GM12874 (cell line): ENCODE data around the gene IGFBP6.

Source experiments
- TF ChIP-seq, protein P1 (sequence below): IDR thresholded peaks from 2 replicates; pipeline ENCODE4 v1.5.1; 2011; ENCODE audit warnings: low read depth, mild to moderate bottlenecking, control low read depth, low read length, moderate library complexity; ENCODE audit not compliant: insufficient read depth

The IGFBP6 gene, protein sequence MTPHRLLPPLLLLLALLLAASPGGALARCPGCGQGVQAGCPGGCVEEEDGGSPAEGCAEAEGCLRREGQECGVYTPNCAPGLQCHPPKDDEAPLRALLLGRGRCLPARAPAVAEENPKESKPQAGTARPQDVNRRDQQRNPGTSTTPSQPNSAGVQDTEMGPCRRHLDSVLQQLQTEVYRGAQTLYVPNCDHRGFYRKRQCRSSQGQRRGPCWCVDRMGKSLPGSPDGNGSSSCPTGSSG

DNA sequence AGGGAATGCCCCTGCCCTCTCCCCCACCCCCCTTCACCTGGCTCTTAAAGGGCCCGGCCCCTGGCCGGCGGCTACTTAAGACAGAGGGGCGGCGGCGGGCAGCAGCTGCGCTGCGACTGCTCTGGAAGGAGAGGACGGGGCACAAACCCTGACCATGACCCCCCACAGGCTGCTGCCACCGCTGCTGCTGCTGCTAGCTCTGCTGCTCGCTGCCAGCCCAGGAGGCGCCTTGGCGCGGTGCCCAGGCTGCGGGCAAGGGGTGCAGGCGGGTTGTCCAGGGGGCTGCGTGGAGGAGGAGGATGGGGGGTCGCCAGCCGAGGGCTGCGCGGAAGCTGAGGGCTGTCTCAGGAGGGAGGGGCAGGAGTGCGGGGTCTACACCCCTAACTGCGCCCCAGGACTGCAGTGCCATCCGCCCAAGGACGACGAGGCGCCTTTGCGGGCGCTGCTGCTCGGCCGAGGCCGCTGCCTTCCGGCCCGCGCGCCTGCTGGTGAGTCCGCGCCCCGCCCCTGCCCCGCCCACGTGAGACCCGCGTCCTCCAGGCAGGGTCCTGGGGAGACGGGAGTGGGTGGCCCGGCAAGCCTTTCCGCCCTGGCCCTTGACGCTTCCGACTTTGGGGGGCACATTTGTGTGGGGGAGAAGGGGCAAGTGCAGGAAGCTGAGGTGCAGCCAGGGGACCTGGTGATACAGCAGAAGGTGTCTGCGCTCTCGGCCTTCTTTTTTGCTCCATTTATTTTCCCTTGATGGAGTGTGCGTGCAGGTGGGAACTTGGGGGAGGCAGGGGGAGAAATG is at the start of gene IGFBP6:
Gene IGFBP6 (plus strand): TSS at position 104 of the 790 bp plus-strand sequence. CDS start 51 bp downstream, at position 155.
- TF ChIP-seq, protein P1, sequence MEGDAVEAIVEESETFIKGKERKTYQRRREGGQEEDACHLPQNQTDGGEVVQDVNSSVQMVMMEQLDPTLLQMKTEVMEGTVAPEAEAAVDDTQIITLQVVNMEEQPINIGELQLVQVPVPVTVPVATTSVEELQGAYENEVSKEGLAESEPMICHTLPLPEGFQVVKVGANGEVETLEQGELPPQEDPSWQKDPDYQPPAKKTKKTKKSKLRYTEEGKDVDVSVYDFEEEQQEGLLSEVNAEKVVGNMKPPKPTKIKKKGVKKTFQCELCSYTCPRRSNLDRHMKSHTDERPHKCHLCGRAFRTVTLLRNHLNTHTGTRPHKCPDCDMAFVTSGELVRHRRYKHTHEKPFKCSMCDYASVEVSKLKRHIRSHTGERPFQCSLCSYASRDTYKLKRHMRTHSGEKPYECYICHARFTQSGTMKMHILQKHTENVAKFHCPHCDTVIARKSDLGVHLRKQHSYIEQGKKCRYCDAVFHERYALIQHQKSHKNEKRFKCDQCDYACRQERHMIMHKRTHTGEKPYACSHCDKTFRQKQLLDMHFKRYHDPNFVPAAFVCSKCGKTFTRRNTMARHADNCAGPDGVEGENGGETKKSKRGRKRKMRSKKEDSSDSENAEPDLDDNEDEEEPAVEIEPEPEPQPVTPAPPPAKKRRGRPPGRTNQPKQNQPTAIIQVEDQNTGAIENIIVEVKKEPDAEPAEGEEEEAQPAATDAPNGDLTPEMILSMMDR, result no peak

DNA sequence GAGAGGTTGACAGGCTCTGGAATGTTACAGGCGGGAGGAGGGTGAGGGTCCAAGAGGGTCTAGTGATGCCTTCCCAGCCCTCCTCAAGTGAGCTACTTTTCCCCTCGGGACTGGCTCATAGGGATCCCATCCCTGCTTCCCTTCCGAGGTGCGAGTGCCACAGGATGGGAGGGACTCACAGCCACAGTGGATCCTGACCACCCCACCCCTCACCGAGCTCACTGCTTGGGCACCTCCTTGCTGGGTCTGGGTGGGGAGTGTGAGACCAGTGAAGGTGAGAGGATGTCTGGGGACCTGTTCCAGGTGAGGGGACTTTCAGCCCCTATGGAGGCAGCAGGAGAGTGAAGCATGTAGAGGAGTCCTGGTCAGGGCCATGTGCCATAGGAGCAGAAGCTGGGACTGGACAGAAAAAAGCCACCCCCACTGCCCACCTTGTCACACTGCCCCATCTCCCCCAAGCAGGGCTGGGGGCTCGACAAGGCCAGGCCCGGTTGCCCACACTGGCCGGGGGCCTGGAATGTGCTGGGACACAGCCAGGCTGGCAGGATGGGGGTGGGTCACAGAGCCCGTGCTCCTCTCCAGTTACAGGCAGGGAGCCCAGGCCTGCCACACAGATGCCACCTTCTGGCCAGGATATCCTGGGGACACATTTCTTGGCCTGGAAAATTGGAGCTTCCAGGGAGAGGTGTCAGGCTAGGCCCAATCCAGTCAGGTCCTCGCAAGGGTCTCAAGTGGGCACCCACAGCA is 49.3 kb upstream of the IGFBP6 start:
- TF ChIP-seq, protein P1, result no peak

DNA sequence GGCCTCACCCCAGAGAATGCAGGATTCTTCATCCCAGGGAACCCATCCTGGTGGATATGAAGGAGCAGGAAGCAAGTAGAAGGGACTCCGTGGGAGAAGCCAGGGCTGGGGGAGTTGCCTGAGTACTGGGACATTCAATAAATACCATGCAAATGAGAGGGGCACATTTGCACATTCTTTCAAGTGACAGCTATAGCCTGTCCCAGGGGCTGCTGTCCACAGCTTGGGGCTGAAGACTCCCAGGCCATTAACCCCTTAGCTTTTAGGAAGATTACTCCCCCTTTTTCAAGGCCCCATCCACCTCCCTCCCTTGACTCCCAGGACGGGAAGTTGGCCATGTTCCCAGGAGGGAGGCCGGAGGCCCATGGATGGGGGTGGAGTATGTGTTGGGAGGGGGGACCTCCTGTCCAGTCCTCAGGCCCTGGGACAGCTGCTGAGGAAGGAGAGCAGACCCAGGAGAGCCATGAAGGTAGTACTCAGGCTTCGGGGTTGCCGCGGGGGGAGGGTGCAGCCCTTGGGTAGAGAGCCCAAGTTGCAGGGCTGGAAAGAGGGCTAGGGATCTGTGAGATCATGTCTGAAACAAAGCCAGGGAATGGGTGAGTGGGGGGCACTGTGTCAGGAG is 48.6 kb upstream of the IGFBP6 start:
- TF ChIP-seq, protein P1, result no peak

DNA sequence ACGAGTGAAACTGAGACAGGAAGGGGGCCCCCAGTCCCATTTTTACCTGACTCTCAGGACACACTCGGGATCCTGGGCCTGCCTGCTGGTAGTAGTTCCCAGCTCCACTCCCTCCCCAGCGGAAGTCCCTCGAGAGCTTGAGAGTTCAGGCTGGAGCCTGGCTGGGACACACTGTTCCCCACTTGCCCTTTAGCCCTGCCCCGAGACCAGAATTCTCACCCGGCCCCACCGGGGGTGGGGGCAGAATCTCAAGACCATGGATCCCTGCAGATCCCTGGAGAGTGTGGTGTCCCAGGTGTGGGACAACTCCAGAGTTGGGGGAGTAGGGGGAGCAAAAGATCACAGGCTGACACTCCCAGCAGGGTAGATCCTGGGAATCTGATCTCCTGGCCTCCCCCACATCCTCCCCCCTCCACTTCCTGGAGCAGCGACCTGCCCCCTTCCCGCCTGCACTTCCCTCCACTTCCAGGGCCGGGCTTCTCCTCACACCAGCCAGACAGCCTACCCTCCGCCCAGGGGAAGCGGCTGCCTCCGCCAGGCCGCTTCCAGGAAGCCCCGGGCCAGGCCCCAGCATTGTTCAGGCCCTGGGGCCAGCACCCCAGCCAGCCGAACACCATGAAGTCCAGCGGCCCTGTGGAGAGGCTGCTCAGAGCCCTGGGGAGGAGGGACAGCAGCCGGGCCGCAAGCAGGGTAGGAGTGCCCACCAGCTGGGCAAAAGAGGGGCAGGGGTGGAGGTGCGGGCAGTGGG is 47.7 kb upstream of the IGFBP6 start, which contains the start of gene TNS2:
Gene TNS2 (plus strand): TSS at position 495 of the 748 bp plus-strand sequence. CDS start 121 bp downstream, at position 616.
- TF ChIP-seq, protein P1, result no peak

DNA sequence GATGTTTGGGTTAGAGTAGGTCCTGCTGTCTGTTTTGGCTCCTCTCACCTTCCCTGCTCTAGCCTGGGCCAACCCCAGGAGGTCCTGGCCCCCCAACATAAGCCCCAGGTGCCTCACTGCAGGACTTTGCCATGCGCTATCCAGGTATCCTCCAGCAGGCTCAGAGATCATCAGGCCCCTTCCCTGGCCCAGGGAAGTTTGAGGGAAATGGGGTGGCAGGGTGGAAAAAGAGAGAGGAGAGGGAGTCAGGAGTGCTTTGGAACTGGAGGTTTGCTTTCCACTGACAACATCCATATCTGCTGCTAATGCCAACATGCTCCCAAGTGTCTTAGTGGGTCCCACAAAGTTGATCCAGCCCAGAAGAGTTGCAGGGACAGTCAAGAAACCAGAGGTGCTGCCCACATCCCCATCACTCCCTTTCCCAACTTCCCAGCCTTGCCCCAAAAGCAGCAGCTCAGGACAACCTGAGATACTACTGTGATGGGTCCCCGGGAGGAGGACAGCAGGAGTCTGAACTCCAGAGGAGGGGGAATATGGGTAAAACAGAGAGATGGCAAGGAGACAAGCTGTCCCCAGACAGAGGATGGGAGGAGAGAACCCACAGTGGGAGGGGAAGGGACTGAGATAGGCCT is 46.9 kb upstream of the IGFBP6 start:
- TF ChIP-seq, protein P1, result no peak

DNA sequence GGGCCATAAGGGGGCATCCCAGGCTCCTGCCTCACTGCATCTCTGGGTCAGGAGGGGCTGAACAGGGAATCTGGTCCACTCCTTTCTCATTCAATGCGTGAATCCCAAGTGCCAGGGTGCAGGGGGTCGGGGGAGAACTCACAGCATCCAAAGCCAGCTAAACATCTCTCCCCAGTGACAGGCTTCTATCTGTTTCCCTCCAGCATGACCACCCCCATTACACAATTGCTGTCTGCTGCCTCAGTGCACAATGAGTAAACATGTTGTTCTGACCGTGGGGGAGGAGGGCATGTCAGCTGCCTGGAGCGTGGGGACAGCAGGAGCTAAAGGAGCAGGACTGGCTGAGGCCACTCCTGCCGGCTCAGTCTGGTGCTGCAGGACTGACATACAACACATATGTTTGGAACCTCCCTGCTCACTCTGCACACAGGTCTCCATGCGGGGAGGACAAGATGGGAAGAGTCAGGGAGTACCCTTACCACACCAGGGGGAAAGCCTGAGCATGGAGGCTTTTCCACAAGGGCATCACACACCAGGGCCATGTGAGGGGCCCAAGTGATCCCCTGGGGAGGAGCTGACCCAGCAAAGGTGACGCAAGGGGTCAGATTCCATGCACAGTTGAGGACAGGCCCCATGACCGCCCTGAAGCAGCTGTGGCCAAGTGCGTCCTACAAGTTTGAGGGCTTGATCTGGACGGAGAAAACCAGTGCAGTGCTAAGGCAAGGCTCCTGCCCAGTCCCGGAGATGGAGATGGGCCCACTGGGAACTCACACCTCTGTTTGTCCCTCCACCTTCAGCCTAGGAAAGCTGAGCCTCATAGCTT is 46.2 kb upstream of the IGFBP6 start:
- TF ChIP-seq, protein P1, result no peak
